ENCODE measurements around the gene RAMP1. TPM values are rescaled to one million over a fixed set of nuclear protein-coding genes. Genes with fewer than 3 reads are reported as not detected.
A peak's percentile ranks its signal among the peaks of the same experiment; 100 is the strongest.

The RAMP1 gene
- total and polyA plus RNA-seq, 8 donors = 6.8 to 12.6 (median 8.7) TPM

GRCh38 chr2:237921967-237922492, 62.6 kb downstream of the RAMP1 start:
- no peak for ATAC-seq
- TF ChIP-seq CTCF (IDR thresholded peaks at IDR 0.05) = no peak
- H3K4me1 ChIP-seq = peaks cover 0 to 11% of the 10 kb centered on the region in 2 donors
- DNase-seq = peak in 1 of 4 donors; percentile 31
- H3K36me3 ChIP-seq = no peaks in the 10 kb centered on the region
- no peaks in the 10 kb centered on the region for H3K9me3 ChIP-seq
- H3K4me3 ChIP-seq = no peak overlapping the region
- H3K27me3 ChIP-seq = no peaks in the 10 kb centered on the region
- no peak overlapping the region for H3K27ac ChIP-seq
- intact Hi-C loops (cut with DNase I) = no loop called here

- TF ChIP-seq CTCF (IDR thresholded peaks at IDR 0.05) = no peak
- Histone ChIP-seq H3K36me3 (no peaks in the 10 kb centered on the region), H3K27ac (no peak overlapping the region), H3K27me3 (no peaks in the 10 kb centered on the region), H3K4me1 (peaks cover 0 to 11% of the 10 kb centered on the region in 2 donors), H3K4me3 (no peak overlapping the region), H3K9me3 (no peaks in the 10 kb centered on the region)
- peak; percentile 16 for ATAC-seq
- intact Hi-C loops (cut with DNase I) = no loop called here
- peak in 1 of 4 donors; percentile 32 for DNase-seq
These were observed 63.4 kb downstream of the RAMP1 start for GRCh38 chr2:237922641-237923361.

GRCh38 chr2:237923481-237924163, 64.2 kb downstream of the RAMP1 start:
- DNase-seq = peak; percentile 27 to 97 (median 70)
- Histone ChIP-seq H3K36me3 (no peaks in the 10 kb centered on the region), H3K27me3 (no peaks in the 10 kb centered on the region), H3K4me3 (peak overlapping the region; percentile 12 to 21), H3K9me3 (no peaks in the 10 kb centered on the region), H3K27ac (no peak overlapping the region), H3K4me1 (peaks cover 0 to 11% of the 10 kb centered on the region in 2 donors)
- peak; percentile 92 to 95 for TF ChIP-seq CTCF (IDR thresholded peaks at IDR 0.05)
- intact Hi-C loops (cut with DNase I) = no loop called here
- ATAC-seq = peak; percentile 99

- no peak overlapping the region for H3K4me3 ChIP-seq
- no peak for DNase-seq
- no peaks in the 10 kb centered on the region for H3K36me3 ChIP-seq
- H3K9me3 ChIP-seq = no peaks in the 10 kb centered on the region
- intact Hi-C loops (cut with DNase I) = no loop called here
- no peak for ATAC-seq
- H3K27ac ChIP-seq = no peak overlapping the region
- TF ChIP-seq CTCF (IDR thresholded peaks at IDR 0.05) = no peak
- peaks cover 0 to 11% of the 10 kb centered on the region in 2 donors for H3K4me1 ChIP-seq
- H3K27me3 ChIP-seq = no peaks in the 10 kb centered on the region
These were observed 64.7 kb downstream of the RAMP1 start for GRCh38 chr2:237924164-237924534.

GRCh38 chr2:237927135-237927534, 67.7 kb downstream of the RAMP1 start:
- no peak for DNase-seq
- Histone ChIP-seq H3K9me3 (peaks cover 0 to 5% of the 10 kb centered on the region in 2 donors), H3K27me3 (no peaks in the 10 kb centered on the region), H3K36me3 (no peaks in the 10 kb centered on the region), H3K4me3 (no peak overlapping the region), H3K4me1 (peaks cover 4 to 16% of the 10 kb centered on the region in 2 donors), H3K27ac (no peak overlapping the region)
- intact Hi-C loops (cut with DNase I) = no loop called here
- TF ChIP-seq CTCF (IDR thresholded peaks at IDR 0.05) = no peak
- ATAC-seq = no peak

Measured in left lung (tissue), 10 donors.